Activated CD8-positive, alpha-beta memory T cell treated with anti-CD3 and anti-CD28 coated beads for 36 hours (primary cell): Measurements from ENCODE around the gene TLR6. TPM values are rescaled to one million over a fixed set of nuclear protein-coding genes. Genes with fewer than 3 reads are reported as not detected.

Experiments used
- CTCF ChIA-PET: fragments of 350-600 bp; sonication (Branson Sonifier 250); formaldehyde crosslinking; loops from one replicate; lab custom pipeline; 2021; ENCODE audit warnings: antibody characterized with exemption; lab: Charles Lee
- POLR2A ChIA-PET: fragments of 350-600 bp; sonication (Branson Sonifier 250); formaldehyde crosslinking; loops from one replicate; lab custom pipeline; 2021; ENCODE audit warnings: antibody characterized with exemption; lab: Charles Lee
- total RNA-seq, 2 experiments: library from RNA; stranded (reverse); gene quantifications; one replicate each; pipeline ENCODE4 v1.2.3, GENCODE V29; 2021

Gene TLR6
- total RNA-seq, 2 experiments from 2014 or later = 0.59 to 0.84 TPM

GRCh38 chr4:38871593-38871992, 15.0 kb upstream of the TLR6 start:
- CTCF ChIA-PET = no interaction called here
- POLR2A ChIA-PET = no interaction called here

GRCh38 chr4:38870098-38870808, 13.6 kb upstream of the TLR6 start:
- CTCF ChIA-PET = interaction anchor here (2.1 kb wide), 1 partner anchor 9 kb away, joined by 6 read pairs; no protein-coding TSS in a partner anchor
- POLR2A ChIA-PET = no interaction called here

GRCh38 chr4:38869511-38869910, 12.9 kb upstream of the TLR6 start:
- POLR2A ChIA-PET = interaction anchor here (0.6 kb wide), 1 partner anchor 33 kb away, joined by 3 read pairs; no protein-coding TSS in a partner anchor
- CTCF ChIA-PET = interaction anchor here (2.1 kb wide), 1 partner anchor 9 kb away, joined by 6 read pairs; no protein-coding TSS in a partner anchor

- ChIA-PET CTCF (interaction anchor here (0.5 to 2.1 kb wide), 2 partner anchors 7 to 1010 kb away, joined by 4 to 6 read pairs; no protein-coding TSS in a partner anchor), POLR2A (no interaction called here)
Measured at GRCh38 chr4:38868059-38868960, 11.7 kb upstream of the TLR6 start.

- CTCF ChIA-PET = interaction anchor here (0.5 kb wide), 1 partner anchor 1009 kb away, joined by 4 read pairs; no protein-coding TSS in a partner anchor
- POLR2A ChIA-PET = no interaction called here
Measured at GRCh38 chr4:38867478-38868058, 11.0 kb upstream of the TLR6 start, which contains the start of gene FAM114A1. FAM114A1 (plus strand) TSS chr4:38867806; CDS start chr4:38878079, 10,273 bp downstream.

GRCh38 chr4:38866973-38867477, 10.4 kb upstream of the TLR6 start:
- POLR2A ChIA-PET = no interaction called here
- CTCF ChIA-PET = no interaction called here

- CTCF ChIA-PET = no interaction called here
- POLR2A ChIA-PET = no interaction called here
Measured at GRCh38 chr4:38865445-38865844, 8.8 kb upstream of the TLR6 start.

- POLR2A ChIA-PET = no interaction called here
- CTCF ChIA-PET = interaction anchor here (1.5 kb wide), 1 partner anchor 12 kb away, joined by 7 read pairs; no protein-coding TSS in a partner anchor
Measured at GRCh38 chr4:38861791-38862190, 5.2 kb upstream of the TLR6 start.

GRCh38 chr4:38860788-38861424, 4.3 kb upstream of the TLR6 start:
- CTCF ChIA-PET = interaction anchor here (0.6 to 1.5 kb wide), 19 partner anchors 9 to 801 kb away, joined by 3 to 12 read pairs (median 4); partner anchors contain the start of gene TLR1
- POLR2A ChIA-PET = interaction anchor here (0.7 kb wide), 1 partner anchor 29 kb away, joined by 7 read pairs; no protein-coding TSS in a partner anchor

GRCh38 chr4:38859501-38859900, 2.9 kb upstream of the TLR6 start:
- ChIA-PET CTCF (interaction anchor here (1.2 to 1.5 kb wide), 2 partner anchors 12 to 56 kb away, joined by 3 to 6 read pairs; no protein-coding TSS in a partner anchor), POLR2A (no interaction called here)

- CTCF ChIA-PET = no interaction called here
- POLR2A ChIA-PET = no interaction called here
Measured at GRCh38 chr4:38858097-38858420, 1.4 kb upstream of the TLR6 start.

GRCh38 chr4:38857354-38858096, 908 bp upstream of the TLR6 start:
- ChIA-PET CTCF (no interaction called here), POLR2A (no interaction called here)

GRCh38 chr4:38856046-38856445, 571 bp downstream of the TLR6 start:
- POLR2A ChIA-PET = interaction anchor here (0.8 kb wide), 1 partner anchor 292 kb away, joined by 3 read pairs; no protein-coding TSS in a partner anchor
- CTCF ChIA-PET = interaction anchor here (1.2 to 1.5 kb wide), 2 partner anchors 93 to 96 kb away, joined by 3 to 10 read pairs; no protein-coding TSS in a partner anchor

GRCh38 chr4:38855466-38855865, 1.2 kb downstream of the TLR6 start:
- ChIA-PET CTCF (interaction anchor here (0.8 to 1.5 kb wide), 3 partner anchors 73 to 96 kb away, joined by 3 to 10 read pairs (median 3); partner anchors contain the start of gene TLR10), POLR2A (interaction anchor here (0.6 to 0.8 kb wide), 2 partner anchors 21 to 293 kb away, joined by 3 to 7 read pairs; no protein-coding TSS in a partner anchor)

- ChIA-PET CTCF (no interaction called here), POLR2A (no interaction called here)
Measured at GRCh38 chr4:38846015-38846414, 10.6 kb downstream of the TLR6 start.

- CTCF ChIA-PET = no interaction called here
- POLR2A ChIA-PET = no interaction called here
Measured at GRCh38 chr4:38842994-38843393, 13.6 kb downstream of the TLR6 start.

- ChIA-PET POLR2A (no interaction called here), CTCF (no interaction called here)
Measured at GRCh38 chr4:38837849-38838248, 18.8 kb downstream of the TLR6 start.

GRCh38 chr4:38837334-38837733, 19.3 kb downstream of the TLR6 start:
- ChIA-PET CTCF (no interaction called here), POLR2A (no interaction called here)
